ENCODE data around the gene ZNF564. TPM values are rescaled to one million over a fixed set of nuclear protein-coding genes. Genes with fewer than 3 reads are reported as not detected.

ZNF564 gene
- total and polyA plus RNA-seq, 2 of the 13 experiments (the other 11 are each of a cell fraction or from before 2014, with no cell fraction given): 2.3 to 11.1 TPM

GRCh38 chr19:12495002-12495802, 56.1 kb downstream of the ZNF564 start (continued):
- TF ChIP-seq ZBTB44 (CRISPR knock-in tag; IDR thresholded peaks at IDR 0.05) (peak; percentile 78), CREB3 (CRISPR knock-in tag; IDR thresholded peaks at IDR 0.05) (no peak), KDM3A (CRISPR knock-in tag; IDR thresholded peaks at IDR 0.05; ENCODE audit: low read depth) (peak; percentile 78; the same call in 1 of the 2 replicates), ZNF143 (CRISPR knock-in tag; IDR thresholded peaks at IDR 0.05) (0 out of 2 replicates have a peak, but pooled peaks have one; percentile 4), THRA (CRISPR knock-in tag; IDR thresholded peaks at IDR 0.05; ENCODE audit: borderline replicate concordance) (peak; percentile 58; the same call in 1 of the 2 replicates), MNT (IDR thresholded peaks at IDR 0.05) (peak; percentile 67), PAWR (CRISPR knock-in tag; IDR thresholded peaks at IDR 0.05; ENCODE audit: borderline replicate concordance) (0 out of 2 replicates have a peak, but pooled peaks have one; percentile 51), RNF2 (conservative IDR thresholded peaks at IDR 0.05; ENCODE audit: low read depth) (0 out of 2 replicates have a peak, but pooled peaks have one; percentile 60), ELF4 (CRISPR knock-in tag; IDR thresholded peaks at IDR 0.05; ENCODE audit: borderline replicate concordance) (peak; percentile 81; the same call in 1 of the 2 replicates), GLMP (CRISPR knock-in tag; IDR thresholded peaks at IDR 0.05; ENCODE audit: borderline replicate concordance) (no peak), HMG20B (CRISPR knock-in tag; conservative IDR thresholded peaks at IDR 0.05) (peak; percentile 30; the same call in 1 of the 2 replicates), SUZ12 (IDR thresholded peaks at IDR 0.05; ENCODE audit: low read depth, low read length) (no peak), MBNL3 (CRISPR knock-in tag; conservative IDR thresholded peaks at IDR 0.05) (no peak), ZNF253 (CRISPR knock-in tag; IDR thresholded peaks at IDR 0.05; ENCODE audit: borderline replicate concordance) (no peak), KDM5A (IDR thresholded peaks at IDR 0.05; ENCODE audit: borderline replicate concordance, low read length) (no peak), ZBTB3 (CRISPR knock-in tag; IDR thresholded peaks at IDR 0.05; ENCODE audit: borderline replicate concordance, low read depth) (peak; percentile 79; the same call in 1 of the 2 replicates), POLR2G (IDR thresholded peaks at IDR 0.05; ENCODE audit: low read depth, low read length) (peak; percentile 93), ZEB1 (IDR thresholded peaks at IDR 0.05; ENCODE audit: insufficient replicate concordance, low read depth) (no peak)
